Endothelial cell of umbilical vein (primary cell): ENCODE measurements around the gene CCDC185. TPM values are rescaled to one million over a fixed set of nuclear protein-coding genes. Genes with fewer than 3 reads are reported as not detected.

Experiments used
- BruUV-seq: library from RNA; stranded (reverse); fragments of 400-500 nt; replicated peaks from 2 replicates; lab custom pipeline; 2021; lab: Mats Ljungman, UMichigan
- CTCF ChIA-PET: fragments of 300-600, 350-600 bp; sonication (Branson Sonifier 250); formaldehyde crosslinking; loops from one replicate; lab custom pipeline; 2021; ENCODE audit warnings: antibody characterized with exemption, inconsistent platforms; lab: Charles Lee
- POLR2A ChIA-PET: fragments of 300-600, 350-600 bp; sonication (Branson Sonifier 250); formaldehyde crosslinking; loops from one replicate; lab custom pipeline; 2021; ENCODE audit warnings: antibody characterized with exemption, inconsistent platforms; lab: Charles Lee
- DNase-seq: peaks from one replicate; pipeline ENCODE4 v3.0.0-alpha.2; 2011; ENCODE audit warnings: low read depth, low spot score
- FAIRE-seq: peaks from 2 replicates; lab custom pipeline; 2011; peaks lifted over from hg19 to GRCh38; lab: Jason Lieb, UNC
- H2AFZ ChIP-seq: 2 replicates; pipeline ENCODE4 v1.6.0; 2012; ENCODE audit warnings: low read depth, low read length, control low read depth, inconsistent platforms
- H3K27ac ChIP-seq: 2 replicates; pipeline ENCODE4 v1.5.1; 2011; ENCODE audit warnings: low read depth, mild to moderate bottlenecking, control low read depth, low read length, moderate library complexity; ENCODE audit not compliant: insufficient read depth
- H3K27me3 ChIP-seq, 2 experiments: 2 replicates each; pipeline versions ENCODE4 v1.6.0 to v1.6.1; 2011; ENCODE audit warnings: low read length in 2 of 2, mixed read lengths in 1 of 2; ENCODE audit not compliant: control insufficient read depth in 2 of 2, insufficient read depth in 2 of 2
- H3K36me3 ChIP-seq, 2 experiments: 2 replicates in 1 of 2; 3 replicates in 1 of 2; pipeline ENCODE4 v1.5.1; 2011; ENCODE audit warnings: low read length in 2 of 2, mild to moderate bottlenecking in 1 of 2, moderate library complexity in 1 of 2; ENCODE audit not compliant: control insufficient read depth in 2 of 2, insufficient read depth in 2 of 2; ENCODE audit errors: extremely low read depth in 1 of 2
- H3K4me1 ChIP-seq: 3 replicates; pipeline ENCODE4 v1.5.1; 2011; ENCODE audit warnings: mild to moderate bottlenecking, low read length; ENCODE audit not compliant: control insufficient read depth, insufficient read depth; ENCODE audit errors: extremely low read depth
- H3K4me2 ChIP-seq: 2 replicates; pipeline ENCODE4 v1.6.1; 2011; ENCODE audit warnings: low read length, control low read depth, mixed read lengths; ENCODE audit not compliant: insufficient read depth
- H3K4me3 ChIP-seq, 3 experiments: fragments of 200-600 bp in 1 of 3; sonication (generic), shearing (Covaris generic) in 1 of 3; replicated peaks in 1 of 3; 2 replicates each; pipeline ENCODE4 v1.5.1; 2011 to 2016; ENCODE audit warnings: control low read depth in 3 of 3, low read length in 3 of 3, mild to moderate bottlenecking in 2 of 3, inconsistent platforms in 1 of 3, low read depth in 1 of 3, moderate library complexity in 1 of 3; ENCODE audit not compliant: insufficient read depth in 1 of 3
- H3K79me2 ChIP-seq: 2 replicates; pipeline ENCODE4 v1.6.0; 2012; ENCODE audit warnings: low read length, inconsistent platforms; ENCODE audit not compliant: control insufficient read depth, insufficient read depth
- H3K9ac ChIP-seq: replicated peaks from 2 replicates; pipeline ENCODE3; 2011; ENCODE audit warnings: low read length, control low read depth; ENCODE audit not compliant: insufficient read depth; ENCODE audit errors: extremely low read depth
- H3K9me1 ChIP-seq: replicated peaks from 3 replicates; pipeline ENCODE4 v1.6.0; 2011; ENCODE audit warnings: mild to moderate bottlenecking, low read length; ENCODE audit not compliant: control insufficient read depth, insufficient read depth; ENCODE audit errors: extremely low read depth
- H3K9me3 ChIP-seq: replicated peaks from 2 replicates; pipeline ENCODE4 v1.5.1; 2012; ENCODE audit warnings: low read length, inconsistent platforms; ENCODE audit not compliant: control insufficient read depth, insufficient read depth
- H4K20me1 ChIP-seq: replicated peaks from 2 replicates; pipeline ENCODE3; 2011; ENCODE audit warnings: mild to moderate bottlenecking, low read length; ENCODE audit not compliant: control insufficient read depth, insufficient read depth; ENCODE audit errors: extremely low read depth
- CTCF ChIP-seq, 2 donors: IDR thresholded peaks; 1 replicate in 1 of 2; 2 replicates in 1 of 2; pipeline ENCODE4 v1.5.1; 2011; ENCODE audit warnings: low read length in 2 of 2, mild to moderate bottlenecking in 2 of 2, moderate library complexity in 2 of 2, control low read depth in 1 of 2, inconsistent platforms in 1 of 2, low read depth in 1 of 2; ENCODE audit not compliant: insufficient read depth in 1 of 2; ENCODE audit errors: extremely low read depth in 1 of 2
- EZH2 ChIP-seq: IDR thresholded peaks from 2 replicates; pipeline ENCODE4 v1.6.1; 2012; ENCODE audit warnings: borderline replicate concordance, low read depth, mild to moderate bottlenecking, moderate library complexity, low read length, inconsistent platforms; ENCODE audit not compliant: severe bottlenecking
- FOS ChIP-seq: IDR thresholded peaks from 2 replicates; pipeline ENCODE4 v1.6.1; 2011; ENCODE audit warnings: mild to moderate bottlenecking, low read length, moderate library complexity, borderline replicate concordance; ENCODE audit not compliant: insufficient read depth
- GATA2 ChIP-seq: IDR thresholded peaks from 2 replicates; pipeline ENCODE4 v1.7.0; 2011; ENCODE audit warnings: low read depth, mild to moderate bottlenecking, moderate library complexity, mixed read lengths, low read length; ENCODE audit not compliant: insufficient read length, insufficient read depth
- JUN ChIP-seq: IDR thresholded peaks from 2 replicates; pipeline ENCODE4 v1.6.1; 2011; ENCODE audit warnings: borderline replicate concordance, low read depth; ENCODE audit not compliant: insufficient read length, insufficient read depth
- MAX ChIP-seq: IDR thresholded peaks from 2 replicates; pipeline ENCODE4 v1.6.1; 2011; ENCODE audit not compliant: insufficient read depth, insufficient read length
- MYC ChIP-seq: IDR thresholded peaks from one replicate; pipeline ENCODE4 v1.6.1; 2011; ENCODE audit warnings: mild to moderate bottlenecking, low read depth, low read length
- POLR2A ChIP-seq: IDR thresholded peaks from 2 replicates; pipeline ENCODE4 v1.6.1; 2012; ENCODE audit warnings: low read depth, mild to moderate bottlenecking, control low read depth, low read length
- POLR2AphosphoS5 ChIP-seq: IDR thresholded peaks from 2 replicates; pipeline ENCODE4 v1.6.1; 2012; ENCODE audit warnings: low read depth, mild to moderate bottlenecking, control low read depth, low read length, moderate library complexity; ENCODE audit not compliant: insufficient read depth
- dilution Hi-C: fragments of 300-500 bp; cut with MboI; formaldehyde crosslinking; loops from one replicate; pipeline ENCODE4 v1.15.0; 2019; ENCODE audit warnings: low sequenced_read_pairs; ENCODE audit not compliant: extremely low pct_ligation_motif_present
- intact Hi-C: fragments of 100-400 bp; cut with micrococcal nuclease; formaldehyde crosslinking; loops from one replicate; pipeline ENCODE4 v1.10.0; 2022
- polyA plus RNA-seq, 4 experiments: library from polyadenylated mRNA; depleted of rRNA in 3 of 4; stranded (reverse) in 3 of 4; unstranded in 1 of 4; fragments of >200 nt; gene quantifications; 2 replicates each; pipeline versions ENCODE4 v1.2.1 to v1.2.3, GENCODE V29; 2011 to 2012; ENCODE audit warnings: missing spikeins in 1 of 4
- total RNA-seq: library from RNA; stranded (reverse); gene quantifications from 2 replicates; pipeline ENCODE4 v1.2.3, GENCODE V29; 2021

Gene CCDC185
- total and polyA plus RNA-seq, 2 donors (not counting 3 experiments of a cell fraction or from before 2014, with no cell fraction given), result not detected

GRCh38 chr1:223423641-223424233 lies 30.5 kb downstream of the CCDC185 start:
- Histone ChIP-seq H3K4me2 (no peak overlapping the region), H3K36me3 (no peaks in the 10 kb centered on the region), H3K4me3 (no peak overlapping the region), H3K9me3 (no peaks in the 10 kb centered on the region), H3K4me1 (no peaks in the 10 kb centered on the region), H3K9ac (no peak overlapping the region), H3K27me3 (no peaks in the 10 kb centered on the region), H4K20me1 (no peaks in the 10 kb centered on the region), H2AFZ (no peak overlapping the region), H3K79me2 (no peaks in the 10 kb centered on the region), H3K9me1 (no peaks in the 10 kb centered on the region), H3K27ac (no peak overlapping the region)
- ChIA-PET POLR2A (no interaction called here), CTCF (no interaction called here)
- no peak for TF ChIP-seq GATA2
- no peak for TF ChIP-seq JUN
- no peak for TF ChIP-seq MAX
- TF ChIP-seq MYC, result no peak
- TF ChIP-seq POLR2AphosphoS5, result no peak
- no peak for TF ChIP-seq CTCF (IDR thresholded peaks at IDR 0.05; ENCODE audit: extremely low read depth in 1 of 2, insufficient read depth in 1 of 2, low read depth in 1 of 2, low read length in 2 of 2)
- TF ChIP-seq EZH2, result no peak
- no peak for TF ChIP-seq POLR2A
- no peak for TF ChIP-seq FOS
- FAIRE-seq (no peak), DNase-seq (no peak)
- BruUV-seq, result no TSS peak
- dilution Hi-C loops, result no loop called here
- intact Hi-C loops, result no loop called here
